ENCODE measurements around the gene FHOD3. TPM values are rescaled to one million over a fixed set of nuclear protein-coding genes. Genes with fewer than 3 reads are reported as not detected.

FHOD3 gene
- total RNA-seq, 1 donor from 2014 or later = 8.9 TPM

DNA sequence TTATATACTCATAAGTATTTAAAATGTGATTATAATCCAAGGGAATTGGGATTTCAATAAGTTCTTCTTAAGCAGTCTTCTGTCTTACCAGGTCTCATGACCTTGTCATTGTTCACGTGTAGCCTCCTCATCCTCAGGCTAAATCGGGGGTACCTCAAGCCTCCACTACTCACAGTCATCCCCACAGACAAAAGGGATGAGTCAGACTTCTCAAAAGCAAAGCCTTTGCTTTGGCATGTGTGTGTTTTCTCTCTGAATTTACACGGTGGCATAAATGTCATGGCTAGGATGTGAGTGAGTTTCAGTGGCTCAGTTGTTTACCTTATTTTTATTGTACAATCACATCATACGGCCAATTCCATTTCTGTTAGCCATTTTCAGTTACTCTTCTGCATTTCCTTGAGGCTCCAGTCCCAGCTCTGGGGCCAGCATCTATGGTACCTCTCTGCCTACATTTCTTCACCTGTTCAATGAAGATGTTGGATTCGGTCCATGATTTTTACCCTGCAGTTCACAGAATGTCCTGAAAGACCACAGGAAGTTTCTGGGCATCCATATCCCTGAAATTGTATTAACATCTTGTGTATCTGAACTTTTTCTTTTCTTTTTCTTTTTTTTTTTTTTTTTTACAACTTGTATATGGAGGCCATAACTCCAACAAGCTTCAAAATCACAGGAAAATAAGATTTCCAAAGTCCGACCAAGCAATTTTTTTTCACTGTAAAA lies 195.3 kb downstream of the FHOD3 start:
- DNase-seq (ENCODE audit: low spot score) = no peak
- Mint-ChIP-seq H3K4me1 (ENCODE audit: low read depth) (no peaks in the 10 kb centered on the region), H3K27me3 (ENCODE audit: low read depth) (peaks cover 4% of the 10 kb centered on the region), H3K9me3 (ENCODE audit: low read depth) (no peaks in the 10 kb centered on the region), H3K27ac (ENCODE audit: unreplicated experiment) (no peak overlapping the region), H3K4me3 (ENCODE audit: unreplicated experiment) (no peak overlapping the region), H3K36me3 (ENCODE audit: low read depth) (no peaks in the 10 kb centered on the region)
- TF ChIP-seq, protein P1, sequence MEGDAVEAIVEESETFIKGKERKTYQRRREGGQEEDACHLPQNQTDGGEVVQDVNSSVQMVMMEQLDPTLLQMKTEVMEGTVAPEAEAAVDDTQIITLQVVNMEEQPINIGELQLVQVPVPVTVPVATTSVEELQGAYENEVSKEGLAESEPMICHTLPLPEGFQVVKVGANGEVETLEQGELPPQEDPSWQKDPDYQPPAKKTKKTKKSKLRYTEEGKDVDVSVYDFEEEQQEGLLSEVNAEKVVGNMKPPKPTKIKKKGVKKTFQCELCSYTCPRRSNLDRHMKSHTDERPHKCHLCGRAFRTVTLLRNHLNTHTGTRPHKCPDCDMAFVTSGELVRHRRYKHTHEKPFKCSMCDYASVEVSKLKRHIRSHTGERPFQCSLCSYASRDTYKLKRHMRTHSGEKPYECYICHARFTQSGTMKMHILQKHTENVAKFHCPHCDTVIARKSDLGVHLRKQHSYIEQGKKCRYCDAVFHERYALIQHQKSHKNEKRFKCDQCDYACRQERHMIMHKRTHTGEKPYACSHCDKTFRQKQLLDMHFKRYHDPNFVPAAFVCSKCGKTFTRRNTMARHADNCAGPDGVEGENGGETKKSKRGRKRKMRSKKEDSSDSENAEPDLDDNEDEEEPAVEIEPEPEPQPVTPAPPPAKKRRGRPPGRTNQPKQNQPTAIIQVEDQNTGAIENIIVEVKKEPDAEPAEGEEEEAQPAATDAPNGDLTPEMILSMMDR (IDR thresholded peaks at IDR 0.05) = no peak

DNA sequence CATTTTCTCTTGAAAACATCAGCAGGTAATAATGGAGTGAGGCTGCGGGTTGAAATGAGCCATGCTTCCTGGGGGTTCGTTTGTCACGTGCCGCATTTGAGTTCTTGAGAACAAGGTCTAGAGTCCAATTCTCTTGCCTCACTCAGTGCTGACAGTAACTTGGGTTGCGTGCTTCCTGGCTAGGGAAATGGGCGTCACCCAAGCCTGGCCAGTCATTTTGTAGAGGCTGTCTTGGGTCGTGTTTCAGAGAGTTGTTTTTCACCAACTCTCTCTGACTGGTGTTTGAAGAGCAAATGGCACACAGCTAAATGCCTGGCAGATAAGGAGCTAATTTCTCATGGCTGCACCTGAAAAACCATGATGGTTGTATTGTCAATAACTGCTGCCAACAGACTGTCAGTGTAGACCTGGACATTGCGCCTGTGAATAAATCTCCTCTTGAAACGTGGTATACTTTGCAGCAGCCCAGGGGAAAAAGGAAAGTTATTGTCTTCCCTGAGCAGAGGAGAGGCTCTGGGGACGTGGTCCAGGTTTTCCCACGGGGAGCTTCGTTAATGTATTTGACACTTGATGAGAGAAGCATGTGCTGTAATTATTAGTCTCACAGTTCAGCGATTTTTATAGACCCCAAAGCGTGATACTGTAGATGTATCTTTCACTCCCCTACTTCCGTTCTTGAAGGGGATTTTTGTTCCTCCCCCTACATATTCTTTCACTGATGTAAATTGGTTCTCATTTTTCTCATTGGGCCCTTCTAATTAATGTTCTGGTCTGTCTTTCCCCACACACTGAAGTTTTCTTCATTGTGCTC lies 196.0 kb downstream of the FHOD3 start:
- Mint-ChIP-seq H3K27ac (ENCODE audit: unreplicated experiment) (no peak overlapping the region), H3K27me3 (ENCODE audit: low read depth) (peaks cover 4% of the 10 kb centered on the region), H3K4me1 (ENCODE audit: low read depth) (no peaks in the 10 kb centered on the region), H3K36me3 (ENCODE audit: low read depth) (no peaks in the 10 kb centered on the region), H3K4me3 (ENCODE audit: unreplicated experiment) (no peak overlapping the region), H3K9me3 (ENCODE audit: low read depth) (no peaks in the 10 kb centered on the region)
- DNase-seq (ENCODE audit: low spot score) = no peak
- TF ChIP-seq, protein P1 (IDR thresholded peaks at IDR 0.05) = no peak

DNA sequence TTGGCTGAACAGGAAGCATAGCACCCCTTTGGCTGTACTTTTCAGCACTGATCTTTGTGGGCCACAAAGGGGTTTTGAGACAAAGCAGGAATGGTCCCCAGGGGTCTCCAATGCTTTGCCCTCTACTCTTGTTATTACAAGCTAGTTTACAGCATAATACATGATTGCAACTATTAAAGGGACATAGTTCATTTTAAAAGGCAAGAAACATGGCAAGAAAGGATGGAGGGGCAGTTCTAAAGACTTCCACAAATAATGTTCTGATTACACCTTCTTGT lies 196.6 kb downstream of the FHOD3 start:
- no peak for DNase-seq (ENCODE audit: low spot score)
- no peak overlapping the region for H3K27ac Mint-ChIP-seq (ENCODE audit: unreplicated experiment)
- H3K9me3 Mint-ChIP-seq (ENCODE audit: low read depth) = no peaks in the 10 kb centered on the region
- TF ChIP-seq, protein P1 (IDR thresholded peaks at IDR 0.05) = no peak
- H3K4me3 Mint-ChIP-seq (ENCODE audit: unreplicated experiment) = no peak overlapping the region
- no peaks in the 10 kb centered on the region for H3K4me1 Mint-ChIP-seq (ENCODE audit: low read depth)
- peaks cover 4% of the 10 kb centered on the region for H3K27me3 Mint-ChIP-seq (ENCODE audit: low read depth)
- H3K36me3 Mint-ChIP-seq (ENCODE audit: low read depth) = no peaks in the 10 kb centered on the region

DNA sequence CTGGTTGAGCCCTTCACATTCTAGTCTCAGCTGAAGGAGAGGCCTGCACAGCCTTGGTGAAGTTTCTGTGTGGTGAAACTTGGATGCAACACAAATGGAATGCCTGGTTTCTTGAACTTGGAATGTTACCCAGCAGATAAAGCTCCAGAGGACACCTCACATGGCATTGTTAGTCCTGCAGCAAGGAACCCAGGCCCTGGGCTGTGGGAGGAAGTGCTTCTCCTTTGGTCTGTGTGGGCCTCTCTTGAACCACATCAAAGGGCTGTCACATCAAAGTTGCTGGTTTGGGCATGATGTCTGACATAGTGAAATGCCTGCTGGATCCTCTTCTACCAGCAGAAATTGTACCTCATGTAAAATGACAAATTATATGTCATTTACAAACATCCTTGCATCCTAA lies 198.5 kb downstream of the FHOD3 start:
- DNase-seq (ENCODE audit: low spot score) = no peak
- TF ChIP-seq, protein P1 (IDR thresholded peaks at IDR 0.05) = no peak
- no peak overlapping the region for H3K27ac Mint-ChIP-seq (ENCODE audit: unreplicated experiment)
- H3K9me3 Mint-ChIP-seq (ENCODE audit: low read depth) = no peaks in the 10 kb centered on the region
- H3K27me3 Mint-ChIP-seq (ENCODE audit: low read depth) = peaks cover 4% of the 10 kb centered on the region
- no peak overlapping the region for H3K4me3 Mint-ChIP-seq (ENCODE audit: unreplicated experiment)
- no peaks in the 10 kb centered on the region for H3K4me1 Mint-ChIP-seq (ENCODE audit: low read depth)
- H3K36me3 Mint-ChIP-seq (ENCODE audit: low read depth) = no peaks in the 10 kb centered on the region

DNA sequence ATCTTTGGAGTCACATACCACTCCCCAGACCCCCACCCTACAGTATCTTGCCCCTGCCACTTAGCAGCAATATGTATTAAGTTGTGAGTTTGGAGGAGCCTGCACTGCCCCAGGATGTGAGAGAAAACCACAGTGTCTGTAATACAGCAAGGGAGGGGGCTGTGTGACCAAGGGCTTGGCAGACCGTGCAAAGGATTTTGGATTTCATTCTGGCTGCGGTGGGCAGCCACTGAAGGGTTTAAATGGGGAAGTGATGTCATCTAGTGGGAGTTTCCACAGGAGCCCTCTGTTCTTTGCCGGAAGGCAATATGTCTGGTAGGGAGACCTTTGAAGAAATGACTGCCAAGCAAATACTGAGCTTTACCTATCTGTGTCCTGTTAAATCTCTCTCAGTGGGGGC lies 202.4 kb downstream of the FHOD3 start:
- no peaks in the 10 kb centered on the region for H3K27me3 Mint-ChIP-seq (ENCODE audit: low read depth)
- H3K4me3 Mint-ChIP-seq (ENCODE audit: unreplicated experiment) = no peak overlapping the region
- DNase-seq (ENCODE audit: low spot score) = no peak
- H3K27ac Mint-ChIP-seq (ENCODE audit: unreplicated experiment) = no peak overlapping the region
- H3K4me1 Mint-ChIP-seq (ENCODE audit: low read depth) = peaks cover 1% of the 10 kb centered on the region
- H3K36me3 Mint-ChIP-seq (ENCODE audit: low read depth) = no peaks in the 10 kb centered on the region
- TF ChIP-seq, protein P1 (IDR thresholded peaks at IDR 0.05) = no peak
- peaks cover 1% of the 10 kb centered on the region for H3K9me3 Mint-ChIP-seq (ENCODE audit: low read depth)

Measured in chondrocyte (in vitro differentiated cells).